GM23338 (cell line): ENCODE results near the gene LASP1NB.

Experiments used
- ATAC-seq: fragments of 200-7000 bp; cut with Tn5 transposase; 3 replicates; pipeline ENCODE4 v1.9.1; 2020
- DNase-seq: peaks from one replicate; pipeline ENCODE4 v3.0.0-alpha.2; 2015; ENCODE audit warnings: low spot score
- H2AFZ ChIP-seq: fragments of 200-600 bp; sonication (generic); 2 replicates; pipeline ENCODE4 v1.8.0; 2016; ENCODE audit warnings: antibody characterized with exemption, mild to moderate bottlenecking, moderate library complexity
- H3F3A ChIP-seq: fragments of 200-600 bp; sonication (generic); replicated peaks from 2 replicates; pipeline ENCODE4 v1.8.0; 2017; ENCODE audit warnings: antibody characterized with exemption, mixed run types, low read depth
- H3K27ac ChIP-seq: fragments of 200-600 bp; sonication (generic); 2 replicates; pipeline ENCODE4 v1.6.1; 2016; ENCODE audit warnings: low read depth
- H3K27me3 ChIP-seq: fragments of 200-600 bp; sonication (generic); 2 replicates; pipeline ENCODE4 v1.8.0; 2016; ENCODE audit warnings: mild to moderate bottlenecking, mixed run types, moderate library complexity; ENCODE audit not compliant: insufficient read depth
- H3K36me3 ChIP-seq: fragments of 200-600 bp; sonication (generic); 2 replicates; pipeline ENCODE4 v1.8.0; 2016; ENCODE audit warnings: mild to moderate bottlenecking; ENCODE audit not compliant: insufficient read depth
- H3K4me1 ChIP-seq: fragments of 200-600 bp; sonication (generic); 2 replicates; pipeline ENCODE4 v1.8.0; 2016; ENCODE audit warnings: mild to moderate bottlenecking, moderate library complexity; ENCODE audit not compliant: insufficient read depth
- H3K4me2 ChIP-seq: fragments of 200-600 bp; sonication (generic); 2 replicates; pipeline ENCODE4 v1.7.1; 2017; ENCODE audit warnings: mixed run types
- H3K4me3 ChIP-seq: fragments of 200-600 bp; sonication (generic); 2 replicates; pipeline ENCODE4 v1.6.1; 2016; ENCODE audit warnings: mixed run types
- H3K79me2 ChIP-seq: fragments of 200-600 bp; sonication (generic); replicated peaks from 2 replicates; pipeline ENCODE4 v1.8.0; 2017; ENCODE audit warnings: mild to moderate bottlenecking; ENCODE audit not compliant: insufficient read depth
- H3K9me2 ChIP-seq: fragments of 200-600 bp; sonication (generic); 2 replicates; pipeline ENCODE4 v1.8.0; 2017; ENCODE audit not compliant: insufficient read depth
- H4K20me1 ChIP-seq: fragments of 200-600 bp; sonication (generic); replicated peaks from 2 replicates; pipeline ENCODE4 v1.8.0; 2017; ENCODE audit warnings: mild to moderate bottlenecking; ENCODE audit not compliant: insufficient read depth
- H3K27ac Mint-ChIP-seq: 2 replicates; pipeline ENCODE4 v1.8.0; 2020; ENCODE audit warnings: inconsistent platforms, mild to moderate bottlenecking, moderate library complexity, mixed read lengths
- H3K27me3 Mint-ChIP-seq: 3 replicates; pipeline ENCODE4 v1.8.0; 2022; ENCODE audit warnings: low read depth, mild to moderate bottlenecking, moderate library complexity, mixed read lengths, inconsistent platforms; ENCODE audit not compliant: insufficient read depth, poor library complexity
- H3K36me3 Mint-ChIP-seq: 3 replicates; pipeline ENCODE4 v1.8.0; 2021; ENCODE audit warnings: low read depth, mild to moderate bottlenecking, inconsistent platforms, moderate library complexity, mixed read lengths
- H3K4me1 Mint-ChIP-seq: 3 replicates; pipeline ENCODE4 v1.8.0; 2020; ENCODE audit warnings: mild to moderate bottlenecking, inconsistent platforms, mixed read lengths
- H3K4me3 Mint-ChIP-seq: 3 replicates; pipeline ENCODE4 v1.8.0; 2021; ENCODE audit warnings: moderate library complexity, mild to moderate bottlenecking, inconsistent platforms, mixed read lengths
- H3K9me3 Mint-ChIP-seq: 3 replicates; pipeline ENCODE4 v1.8.0; 2020; ENCODE audit warnings: moderate library complexity, mild to moderate bottlenecking, inconsistent platforms, mixed read lengths
- CREB1 ChIP-seq: fragments of 250-450 bp; sonication (Bioruptor Pico); IDR thresholded peaks from 2 replicates; pipeline ENCODE4 v1.5.0; 2020; ENCODE audit warnings: low read depth, mild to moderate bottlenecking, moderate library complexity
- CTCF ChIP-seq, 2 experiments: fragments of 200-600 bp in 1 of 2; sonication (generic) in 1 of 2; conservative IDR thresholded peaks; 2 replicates each; pipeline versions ENCODE4 v1.5.1 to v1.6.1; 2016 to 2017; ENCODE audit warnings: antibody characterized with exemption in 2 of 2, low read depth in 2 of 2, mild to moderate bottlenecking in 2 of 2, moderate library complexity in 1 of 2
- ETS1 ChIP-seq: IDR thresholded peaks from 2 replicates; pipeline ENCODE4 v1.6.1; 2016; ENCODE audit warnings: antibody characterized with exemption
- EZH2 ChIP-seq: fragments of 200-600 bp; sonication (generic); IDR thresholded peaks from one replicate; pipeline ENCODE4 v1.8.0; 2017; ENCODE audit warnings: antibody characterized with exemption, mild to moderate bottlenecking, low read depth; ENCODE audit not compliant: unreplicated experiment
- EZH2phosphoT487 ChIP-seq: fragments of 200-600 bp; sonication (generic); IDR thresholded peaks from one replicate; pipeline ENCODE4 v1.8.1; 2018; ENCODE audit warnings: antibody characterized with exemption; ENCODE audit not compliant: unreplicated experiment
- JUNB ChIP-seq: IDR thresholded peaks from one replicate; pipeline ENCODE4 v1.6.1; 2016; ENCODE audit warnings: antibody characterized with exemption; ENCODE audit not compliant: unreplicated experiment
- NANOG ChIP-seq: IDR thresholded peaks from 2 replicates; pipeline ENCODE4 v1.6.1; 2016; ENCODE audit warnings: antibody characterized with exemption, borderline replicate concordance
- POLR2AphosphoS5 ChIP-seq: IDR thresholded peaks from 2 replicates; pipeline ENCODE4 v1.6.1; 2016; ENCODE audit warnings: antibody characterized with exemption, low read depth
- REST ChIP-seq: IDR thresholded peaks from one replicate; pipeline ENCODE4 v1.6.1; 2018; ENCODE audit warnings: antibody characterized with exemption; ENCODE audit not compliant: unreplicated experiment
- STAT1 ChIP-seq: IDR thresholded peaks from one replicate; pipeline ENCODE4 v1.6.1; 2016; ENCODE audit warnings: antibody characterized with exemption; ENCODE audit not compliant: unreplicated experiment
- ZNF114 ChIP-seq: fragments of 250-450 bp; sonication (Bioruptor Pico); IDR thresholded peaks from 2 replicates; pipeline ENCODE4 v1.5.0; 2020; ENCODE audit warnings: mild to moderate bottlenecking, moderate library complexity
- ZNF331 ChIP-seq: fragments of 250-450 bp; sonication (Bioruptor Pico); IDR thresholded peaks from 2 replicates; pipeline ENCODE4 v1.5.0; 2020; ENCODE audit warnings: low read depth, mild to moderate bottlenecking, moderate library complexity
- ZNF462 ChIP-seq: fragments of 250-450 bp; sonication (Bioruptor Pico); IDR thresholded peaks from 2 replicates; pipeline ENCODE4 v1.5.0; 2020; ENCODE audit warnings: mild to moderate bottlenecking, moderate library complexity

Gene LASP1NB

GRCh38 chr17:38892083-38892482 is 33.3 kb upstream of the LASP1NB start (continued):
- TF ChIP-seq POLR2AphosphoS5 (no peak), ZNF331 (CRISPR knock-in tag) (no peak), NANOG (no peak)

- peaks cover 46% of the 10 kb centered on the region for H3K36me3 Mint-ChIP-seq
- Histone ChIP-seq H3K4me1 (peaks cover 12% of the 10 kb centered on the region), H3K27ac (no peak overlapping the region), H3K36me3 (no peaks in the 10 kb centered on the region), H3K4me3 (no peak overlapping the region), H3K27me3 (no peaks in the 10 kb centered on the region), H3K9me2 (no peaks in the 10 kb centered on the region), H4K20me1 (peaks cover 4% of the 10 kb centered on the region; the same call in 1 of the 2 replicates), H3F3A (0 out of 2 replicates have a peak, but pooled peaks cover 4% of the 10 kb centered on the region), H3K4me2 (no peak overlapping the region), H3K79me2 (peaks cover 25% of the 10 kb centered on the region), H2AFZ (no peak overlapping the region)
- ATAC-seq (no peak), DNase-seq (no peak)
- TF ChIP-seq CTCF (conservative IDR thresholded peaks at IDR 0.05; ENCODE audit: low read depth in 2 of 2) (no peak), ZNF331 (CRISPR knock-in tag) (no peak), ZNF114 (CRISPR knock-in tag) (no peak), POLR2AphosphoS5 (no peak), REST (no peak), JUNB (no peak), ZNF462 (CRISPR knock-in tag) (no peak), EZH2phosphoT487 (no peak), ETS1 (no peak), CREB1 (CRISPR knock-in tag) (no peak), NANOG (no peak), STAT1 (no peak), EZH2 (no peak)
- no peaks in the 10 kb centered on the region for H3K27me3 Mint-ChIP-seq
- no peak overlapping the region for H3K4me3 Mint-ChIP-seq
- peaks cover 21% of the 10 kb centered on the region for H3K4me1 Mint-ChIP-seq
- H3K9me3 Mint-ChIP-seq = no peaks in the 10 kb centered on the region
- no peak overlapping the region for H3K27ac Mint-ChIP-seq
Measured at GRCh38 chr17:38892620-38893019, 32.8 kb upstream of the LASP1NB start.
